Esophagus (tissue), 2 donors: Measurements from ENCODE around the gene PPM1F. TPM values are rescaled to one million over a fixed set of nuclear protein-coding genes. Genes with fewer than 3 reads are reported as not detected.

ENCODE experiments used
- H3K27ac ChIP-seq, 2 donors: one replicate each; pipeline ENCODE4 v1.5.1; 2013; ENCODE audit warnings: low read depth in 2 of 2, mild to moderate bottlenecking in 2 of 2, inconsistent platforms in 1 of 2, low read length in 1 of 2, moderate library complexity in 1 of 2
- H3K27me3 ChIP-seq, 2 donors: one replicate each; pipeline ENCODE4 v1.6.1; 2013; ENCODE audit warnings: low read length in 2 of 2, control low read depth in 1 of 2, mild to moderate bottlenecking in 1 of 2; ENCODE audit not compliant: insufficient read depth in 2 of 2, control insufficient read depth in 1 of 2
- H3K36me3 ChIP-seq, 2 donors: one replicate each; pipeline ENCODE4 v1.6.1; 2013; ENCODE audit warnings: low read length in 1 of 2; ENCODE audit not compliant: control insufficient read depth in 2 of 2, insufficient read depth in 2 of 2
- H3K4me1 ChIP-seq, 2 donors: one replicate each; pipeline ENCODE4 v1.6.1; 2013; ENCODE audit warnings: low read length in 1 of 2; ENCODE audit not compliant: control insufficient read depth in 2 of 2, insufficient read depth in 2 of 2
- H3K4me3 ChIP-seq, 2 donors: one replicate each; pipeline ENCODE4 v1.5.1; 2013; ENCODE audit warnings: low read length in 2 of 2, mild to moderate bottlenecking in 2 of 2, low read depth in 1 of 2, moderate library complexity in 1 of 2
- H3K9me3 ChIP-seq, 2 donors: one replicate each; pipeline ENCODE4 v1.6.1; 2013; ENCODE audit warnings: mild to moderate bottlenecking in 2 of 2, low read depth in 1 of 2, low read length in 1 of 2, moderate library complexity in 1 of 2; ENCODE audit not compliant: control insufficient read depth in 2 of 2, insufficient read depth in 1 of 2
- WGBS, 2 donors: extraction: QIAGEN DNeasy Blood & Tissue Kit; methylation state at CpG; one replicate each; pipeline ENCODE4 v1.1.7; 2013; 5-methylcytosine and 5-hydroxymethylcytosine counted together
- polyA plus RNA-seq, 2 donors: library from polyadenylated mRNA; stranded (reverse); fragments of 200-250 nt; gene quantifications; one replicate each; pipeline ENCODE4 v1.2.3, GENCODE V29; 2013
- donor health status: healthy with polysubstance abuse.
- donor health status: Bipolar disorder and iron deficiency.

The PPM1F gene
- polyA plus RNA-seq, 2 donors = 14.3 to 15.5 TPM

DNA sequence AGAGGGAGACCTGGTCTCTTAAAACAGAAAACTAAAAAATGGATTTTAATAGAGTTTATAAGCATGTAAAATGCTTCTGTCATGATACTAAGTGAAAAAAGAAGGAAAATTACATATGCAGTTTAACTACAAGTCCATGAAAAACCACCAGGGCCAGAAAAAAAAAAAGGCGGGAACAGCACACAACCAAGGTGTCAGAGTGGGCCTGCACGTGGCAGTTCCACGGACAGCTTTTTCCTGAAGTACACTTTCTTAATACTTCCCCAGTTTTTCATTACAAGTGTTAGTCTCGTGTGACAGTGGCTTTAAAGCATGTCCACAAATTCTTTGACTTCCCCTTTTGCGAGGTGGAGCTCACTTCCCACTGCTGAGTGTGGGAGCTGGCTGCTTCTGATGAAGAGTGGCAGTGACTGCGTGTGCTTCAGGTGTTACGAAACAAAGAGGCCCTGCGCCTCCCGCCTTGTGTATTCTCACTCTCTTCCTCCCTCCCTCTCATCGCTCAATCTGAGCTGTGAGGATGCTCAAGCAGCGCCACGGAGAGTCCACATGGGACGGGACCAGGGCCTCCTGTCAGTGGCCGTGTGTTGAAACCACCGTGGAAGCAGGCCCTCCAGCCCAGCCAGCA, 16.4 kb downstream of the PPM1F start:
- 83% methylated on average over 15 of the region's 15 CpGs for WGBS, 2 donors
- Histone ChIP-seq H3K36me3 (peaks cover 11 to 43% of the 10 kb centered on the region in 2 donors), H3K27ac (peak overlapping the region; percentile 98 to 99), H3K27me3 (no peaks in the 10 kb centered on the region), H3K4me3 (no peak overlapping the region), H3K4me1 (peaks cover 2 to 18% of the 10 kb centered on the region in 2 donors), H3K9me3 (no peaks in the 10 kb centered on the region)

DNA sequence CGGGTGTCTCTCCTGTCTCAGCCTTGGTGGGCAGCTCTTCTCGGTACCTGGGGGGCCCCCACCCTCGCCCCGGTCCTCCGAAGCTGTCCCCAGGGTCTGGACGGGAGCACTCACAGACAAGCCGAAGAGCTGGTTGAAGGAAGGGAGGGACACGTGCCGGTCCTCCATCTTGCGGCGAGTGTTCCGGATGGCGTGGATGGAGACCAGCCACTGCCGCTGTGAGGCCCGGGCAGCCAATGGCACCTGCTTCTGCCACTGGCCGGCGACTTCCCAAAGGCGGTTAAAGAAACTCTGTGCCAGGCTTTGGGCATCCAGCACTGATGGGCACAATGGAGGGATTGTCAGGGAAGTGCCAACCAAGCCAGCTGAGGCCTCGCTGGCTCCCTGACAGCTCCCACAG, 18.7 kb downstream of the PPM1F start:
- no peak overlapping the region for H3K27ac ChIP-seq
- 96 to 97% methylated on average over 19 of the region's 19 CpGs for WGBS, 2 donors
- H3K9me3 ChIP-seq = no peaks in the 10 kb centered on the region
- peaks cover 2 to 14% of the 10 kb centered on the region in 2 donors for H3K4me1 ChIP-seq
- peaks cover 15 to 50% of the 10 kb centered on the region in 2 donors for H3K36me3 ChIP-seq
- no peaks in the 10 kb centered on the region for H3K27me3 ChIP-seq
- H3K4me3 ChIP-seq = no peak overlapping the region

DNA sequence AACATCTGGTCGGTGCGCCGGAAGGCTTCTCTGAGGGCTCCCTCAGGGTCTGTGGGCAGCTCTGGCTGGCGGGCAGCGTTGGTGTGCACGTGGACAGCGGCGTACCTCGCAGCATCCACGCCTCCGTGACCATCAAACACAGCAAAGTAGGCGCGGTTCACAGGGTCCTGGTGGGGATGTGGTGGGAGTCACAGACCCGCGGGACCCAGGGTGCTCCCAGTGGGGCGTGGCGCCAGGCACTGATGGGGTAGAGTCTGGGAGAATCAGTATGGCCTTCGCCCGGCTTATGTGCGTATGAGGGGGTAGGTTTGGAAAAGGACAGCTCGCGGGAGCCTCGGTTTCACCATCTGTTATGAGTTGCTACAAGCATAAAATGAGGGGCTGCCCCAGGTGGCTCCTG, 19.2 kb downstream of the PPM1F start:
- peaks cover 16 to 54% of the 10 kb centered on the region in 2 donors for H3K36me3 ChIP-seq
- no peaks in the 10 kb centered on the region for H3K9me3 ChIP-seq
- H3K4me1 ChIP-seq = peaks cover 2 to 14% of the 10 kb centered on the region in 2 donors
- no peaks in the 10 kb centered on the region for H3K27me3 ChIP-seq
- no peak overlapping the region for H3K27ac ChIP-seq
- no peak overlapping the region for H3K4me3 ChIP-seq
- WGBS, 2 donors = 95% methylated on average over 23 of the region's 23 CpGs

DNA sequence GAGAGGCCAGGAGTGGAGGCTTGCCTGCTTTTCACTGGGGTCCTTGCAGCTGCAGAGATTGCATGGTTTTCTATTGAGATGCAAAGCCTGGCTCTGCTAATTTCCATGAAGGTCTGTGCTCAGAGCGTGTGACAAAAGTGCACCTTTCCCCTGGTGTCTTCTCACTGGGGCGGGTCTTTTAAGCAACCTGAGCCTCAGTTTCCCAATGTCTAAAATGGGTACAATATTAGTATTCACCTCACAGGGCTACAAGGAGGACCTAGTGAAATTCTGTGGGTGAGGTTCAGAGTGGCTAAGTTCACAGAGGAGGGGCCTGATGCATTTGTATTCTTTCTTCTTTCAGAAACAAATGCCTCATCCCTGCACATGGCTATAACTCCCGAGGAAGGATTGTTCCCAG, 20.3 kb downstream of the PPM1F start:
- no peak overlapping the region for H3K27ac ChIP-seq
- H3K27me3 ChIP-seq = no peaks in the 10 kb centered on the region
- H3K4me3 ChIP-seq = no peak overlapping the region
- WGBS, 2 donors = 88 to 94% methylated on average over 3 of the region's 3 CpGs
- H3K4me1 ChIP-seq = peaks cover 2 to 10% of the 10 kb centered on the region in 2 donors
- peaks cover 20 to 59% of the 10 kb centered on the region in 2 donors for H3K36me3 ChIP-seq
- H3K9me3 ChIP-seq = no peaks in the 10 kb centered on the region

DNA sequence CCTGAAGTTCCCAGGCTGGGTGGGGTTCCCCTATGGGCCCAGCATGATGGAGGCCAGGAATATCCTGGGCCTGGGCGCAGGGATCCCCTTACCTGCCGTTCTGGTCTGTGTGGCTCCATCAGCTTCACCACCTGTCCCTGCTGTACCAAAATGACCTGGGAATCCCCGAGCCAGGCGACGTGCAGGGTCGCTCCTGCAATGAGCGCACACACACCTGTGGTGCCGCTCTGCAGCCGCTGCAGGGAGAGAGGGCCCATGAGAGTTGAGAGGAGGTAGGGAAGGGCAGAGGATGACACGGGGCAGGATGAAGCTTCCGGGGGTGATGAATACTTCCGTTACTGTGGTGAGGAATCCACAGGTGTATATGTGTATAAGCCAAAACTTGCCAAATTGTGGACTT, 21.6 kb downstream of the PPM1F start:
- Histone ChIP-seq H3K4me1 (no peaks in the 10 kb centered on the region), H3K4me3 (no peak overlapping the region), H3K9me3 (no peaks in the 10 kb centered on the region), H3K27me3 (no peaks in the 10 kb centered on the region), H3K36me3 (peaks cover 20 to 58% of the 10 kb centered on the region in 2 donors), H3K27ac (no peak overlapping the region)
- 92 to 96% methylated on average over 10 to 12 of the region's 12 CpGs for WGBS, 2 donors

DNA sequence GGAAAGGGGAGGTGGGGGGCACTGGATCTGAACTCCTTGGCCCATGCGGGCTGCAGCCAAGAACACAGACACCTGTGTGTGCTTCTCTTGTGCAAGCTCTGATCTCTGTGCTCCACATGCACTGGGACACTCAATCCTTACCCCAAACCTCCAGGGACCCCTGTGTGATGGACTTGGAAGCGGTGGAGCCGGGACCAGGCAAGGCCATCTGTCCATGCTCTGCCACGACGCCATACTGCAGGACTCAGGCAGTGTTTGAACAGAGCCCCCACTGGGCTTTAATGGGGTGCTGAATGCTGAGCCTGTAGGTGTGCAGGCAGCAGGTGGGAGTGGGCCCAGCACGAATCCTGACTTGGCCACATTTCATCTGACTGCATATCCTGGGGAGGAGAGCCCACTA, 23.4 kb downstream of the PPM1F start:
- peaks cover 20 to 61% of the 10 kb centered on the region in 2 donors for H3K36me3 ChIP-seq

DNA sequence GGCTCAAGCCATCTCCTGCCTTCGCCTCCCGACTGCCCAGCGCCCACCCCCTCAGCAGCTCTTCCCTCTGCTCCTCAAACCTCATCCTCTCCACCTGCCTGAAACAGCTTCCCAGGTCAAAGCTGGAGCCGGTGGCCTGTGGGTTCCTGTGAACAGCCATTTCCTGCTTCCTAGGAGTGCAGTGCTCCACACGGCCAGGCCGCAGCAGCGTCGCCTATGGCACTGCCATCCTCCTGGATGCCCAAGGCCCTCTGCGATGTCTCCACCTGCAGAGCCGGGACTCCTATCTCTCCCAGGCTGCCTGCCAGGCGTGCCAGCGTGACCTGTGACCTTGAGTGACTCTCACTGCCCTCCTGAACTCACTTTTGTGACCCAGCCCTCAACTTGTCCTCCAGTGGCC, 24.6 kb downstream of the PPM1F start:
- 81 to 89% methylated on average over 12 of the region's 12 CpGs for WGBS, 2 donors
- Histone ChIP-seq H3K4me3 (no peak overlapping the region), H3K36me3 (peaks cover 19 to 56% of the 10 kb centered on the region in 2 donors), H3K27me3 (no peaks in the 10 kb centered on the region), H3K27ac (no peak overlapping the region), H3K4me1 (no peaks in the 10 kb centered on the region), H3K9me3 (no peaks in the 10 kb centered on the region)

More for the DNA sequence above, 23.4 kb downstream of the PPM1F start:
- no peaks in the 10 kb centered on the region for H3K4me1 ChIP-seq
- 90 to 92% methylated on average over 6 of the region's 6 CpGs for WGBS, 2 donors
- no peaks in the 10 kb centered on the region for H3K9me3 ChIP-seq
- no peak overlapping the region for H3K4me3 ChIP-seq
- no peaks in the 10 kb centered on the region for H3K27me3 ChIP-seq
- H3K27ac ChIP-seq = no peak overlapping the region

DNA sequence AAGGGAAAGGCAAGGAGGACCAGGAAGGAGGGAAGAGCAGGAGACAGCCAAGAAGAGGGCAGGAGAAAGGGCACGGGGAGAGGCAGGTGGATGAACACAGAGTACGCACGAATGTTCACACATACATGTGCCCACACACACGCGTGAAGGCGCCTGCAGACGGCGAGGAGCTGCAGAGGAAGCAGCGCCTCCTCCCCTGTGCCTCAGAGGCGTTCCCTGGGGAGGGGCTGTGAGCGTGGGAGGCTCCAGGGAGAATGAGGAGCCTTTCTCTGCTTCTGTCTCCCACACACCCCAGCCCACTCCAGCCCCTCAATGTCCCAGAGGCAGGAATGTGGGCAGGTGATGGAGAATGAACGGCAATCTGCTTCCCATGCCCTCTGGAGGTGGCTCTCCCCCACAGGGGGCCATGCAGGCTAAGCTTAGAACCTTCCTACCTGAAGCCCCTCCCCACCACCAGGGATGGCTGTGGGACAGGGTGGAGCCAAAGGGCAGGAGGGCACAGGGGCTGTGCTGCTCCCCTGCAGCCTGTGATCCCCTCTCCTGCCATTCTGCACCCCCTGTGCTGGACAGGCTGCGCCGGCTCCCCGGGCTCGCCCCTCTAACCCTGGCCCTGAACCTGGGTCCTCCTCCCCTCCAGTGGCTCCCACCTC, 25.3 kb downstream of the PPM1F start:
- peaks cover 12 to 53% of the 10 kb centered on the region in 2 donors for H3K36me3 ChIP-seq
- no peak overlapping the region for H3K27ac ChIP-seq
- 85 to 87% methylated on average over 16 of the region's 16 CpGs for WGBS, 2 donors
- H3K4me1 ChIP-seq = no peaks in the 10 kb centered on the region
- no peak overlapping the region for H3K4me3 ChIP-seq
- H3K9me3 ChIP-seq = no peaks in the 10 kb centered on the region
- H3K27me3 ChIP-seq = no peaks in the 10 kb centered on the region

DNA sequence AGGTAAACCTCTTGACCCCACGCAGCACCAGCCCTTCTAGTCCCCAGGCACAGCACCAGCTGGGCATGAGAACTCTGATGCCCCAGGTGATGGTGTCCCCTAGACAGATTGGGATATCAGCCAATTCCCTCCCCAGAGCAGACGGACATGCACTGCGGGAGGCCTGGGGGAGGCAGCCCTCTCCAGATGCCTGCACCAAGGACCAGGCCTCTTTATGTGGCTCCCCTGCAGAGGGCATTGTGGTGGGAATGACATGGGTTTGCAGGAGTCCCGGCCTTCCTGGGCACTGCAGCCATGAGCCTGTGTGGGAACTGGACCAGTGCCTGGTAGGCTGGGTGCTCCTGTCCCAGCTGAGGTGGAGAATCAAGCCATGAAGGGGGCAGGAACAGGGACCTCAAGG, 25.9 kb downstream of the PPM1F start:
- Histone ChIP-seq H3K4me3 (no peak overlapping the region), H3K27ac (no peak overlapping the region), H3K4me1 (no peaks in the 10 kb centered on the region), H3K27me3 (no peaks in the 10 kb centered on the region), H3K36me3 (peaks cover 9 to 52% of the 10 kb centered on the region in 2 donors), H3K9me3 (no peaks in the 10 kb centered on the region)
- 90 to 91% methylated on average over 4 of the region's 4 CpGs for WGBS, 2 donors

DNA sequence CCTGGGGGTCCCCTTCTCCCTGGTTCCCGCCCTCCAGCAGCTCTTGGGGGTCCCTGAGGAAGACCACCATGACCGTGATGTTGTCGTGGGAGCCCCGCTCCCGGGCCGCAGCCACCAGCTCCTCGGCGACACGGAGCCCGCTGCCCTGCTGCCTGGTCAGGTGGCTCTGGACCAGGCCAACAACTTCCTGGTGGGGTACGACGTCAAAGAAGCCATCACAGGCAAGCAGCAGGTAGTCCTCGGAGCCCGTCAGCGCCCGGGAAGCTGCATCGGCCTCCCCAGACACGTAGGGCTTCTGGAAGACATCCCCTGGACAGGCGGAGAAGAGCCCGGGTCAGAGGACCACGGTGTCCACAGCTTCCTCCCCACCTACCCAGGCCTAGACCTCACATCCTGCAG, 29.5 kb downstream of the PPM1F start:
- peaks cover 2 to 33% of the 10 kb centered on the region in 2 donors for H3K36me3 ChIP-seq
- 95% methylated on average over 21 of the region's 21 CpGs for WGBS, 2 donors

More for the DNA sequence above, 29.5 kb downstream of the PPM1F start:
- no peaks in the 10 kb centered on the region for H3K9me3 ChIP-seq
- H3K4me3 ChIP-seq = no peak overlapping the region
- H3K27me3 ChIP-seq = no peaks in the 10 kb centered on the region
- no peak overlapping the region for H3K27ac ChIP-seq
- no peaks in the 10 kb centered on the region for H3K4me1 ChIP-seq
